Measurements from ENCODE around the gene ABLIM2. TPM values are rescaled to one million over a fixed set of nuclear protein-coding genes. Genes with fewer than 3 reads are reported as not detected.

Gene ABLIM2
- total RNA-seq, 2 donors from 2014 or later, result 6.0 to 20.8 TPM

- no peak for ATAC-seq
- whole genome bisulfite sequencing, 2 donors, result 87 to 89% methylated on average over 3 to 8 of the region's 8 CpGs
- TF ChIP-seq, protein P1, sequence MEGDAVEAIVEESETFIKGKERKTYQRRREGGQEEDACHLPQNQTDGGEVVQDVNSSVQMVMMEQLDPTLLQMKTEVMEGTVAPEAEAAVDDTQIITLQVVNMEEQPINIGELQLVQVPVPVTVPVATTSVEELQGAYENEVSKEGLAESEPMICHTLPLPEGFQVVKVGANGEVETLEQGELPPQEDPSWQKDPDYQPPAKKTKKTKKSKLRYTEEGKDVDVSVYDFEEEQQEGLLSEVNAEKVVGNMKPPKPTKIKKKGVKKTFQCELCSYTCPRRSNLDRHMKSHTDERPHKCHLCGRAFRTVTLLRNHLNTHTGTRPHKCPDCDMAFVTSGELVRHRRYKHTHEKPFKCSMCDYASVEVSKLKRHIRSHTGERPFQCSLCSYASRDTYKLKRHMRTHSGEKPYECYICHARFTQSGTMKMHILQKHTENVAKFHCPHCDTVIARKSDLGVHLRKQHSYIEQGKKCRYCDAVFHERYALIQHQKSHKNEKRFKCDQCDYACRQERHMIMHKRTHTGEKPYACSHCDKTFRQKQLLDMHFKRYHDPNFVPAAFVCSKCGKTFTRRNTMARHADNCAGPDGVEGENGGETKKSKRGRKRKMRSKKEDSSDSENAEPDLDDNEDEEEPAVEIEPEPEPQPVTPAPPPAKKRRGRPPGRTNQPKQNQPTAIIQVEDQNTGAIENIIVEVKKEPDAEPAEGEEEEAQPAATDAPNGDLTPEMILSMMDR (IDR thresholded peaks at IDR 0.05), result no peak
- TF ChIP-seq POLR2A (IDR thresholded peaks at IDR 0.05), result no peak
- Histone ChIP-seq H3K27me3 (no peaks in the 10 kb centered on the region), H3K27ac (no peak overlapping the region), H3K4me3 (no peak overlapping the region), H3K4me1 (no peaks in the 10 kb centered on the region), H3K9me3 (no peaks in the 10 kb centered on the region), H3K36me3 (replicated peaks in 1 of 2; ENCODE audit: insufficient read depth in 1 of 2, low read depth in 2 of 2) (no peaks in the 10 kb centered on the region)
- no peak for DNase-seq
- intact Hi-C loops (cut with DNase I), result no loop called here
These were observed 60.8 kb downstream of the ABLIM2 start for GRCh38 chr4:8097721-8098345.

- no peak for ATAC-seq
- intact Hi-C loops (cut with DNase I), result no loop called here
- H3K36me3 ChIP-seq (replicated peaks in 1 of 2; ENCODE audit: insufficient read depth in 1 of 2, low read depth in 2 of 2), result no peaks in the 10 kb centered on the region
- no peaks in the 10 kb centered on the region for H3K4me1 ChIP-seq
- no peaks in the 10 kb centered on the region for H3K27me3 ChIP-seq
- TF ChIP-seq, protein P1 (IDR thresholded peaks at IDR 0.05), result no peak
- no peak for TF ChIP-seq POLR2A (IDR thresholded peaks at IDR 0.05)
- H3K4me3 ChIP-seq, result no peak overlapping the region
- WGBS, 2 donors, result 93 to 97% methylated on average over 18 to 23 of the region's 23 CpGs
- DNase-seq, result no peak
- H3K9me3 ChIP-seq, result no peaks in the 10 kb centered on the region
- H3K27ac ChIP-seq, result no peak overlapping the region
These were observed 61.5 kb downstream of the ABLIM2 start for GRCh38 chr4:8097141-8097541.

GRCh38 chr4:8096690-8097061 lies 61.9 kb downstream of the ABLIM2 start:
- H3K27me3 ChIP-seq, result no peaks in the 10 kb centered on the region
- no peaks in the 10 kb centered on the region for H3K4me1 ChIP-seq
- no peaks in the 10 kb centered on the region for H3K9me3 ChIP-seq
- no peaks in the 10 kb centered on the region for H3K36me3 ChIP-seq (replicated peaks in 1 of 2; ENCODE audit: insufficient read depth in 1 of 2, low read depth in 2 of 2)
- TF ChIP-seq, protein P1 (IDR thresholded peaks at IDR 0.05), result no peak
- no peak for TF ChIP-seq POLR2A (IDR thresholded peaks at IDR 0.05)
- no peak for DNase-seq
- H3K27ac ChIP-seq, result no peak overlapping the region
- intact Hi-C loops (cut with DNase I), result no loop called here
- 88 to 92% methylated on average over 8 to 12 of the region's 12 CpGs for WGBS, 2 donors
- no peak for ATAC-seq
- H3K4me3 ChIP-seq, result no peak overlapping the region

- Histone ChIP-seq H3K9me3 (no peaks in the 10 kb centered on the region), H3K4me3 (no peak overlapping the region), H3K36me3 (replicated peaks in 1 of 2; ENCODE audit: insufficient read depth in 1 of 2, low read depth in 2 of 2) (no peaks in the 10 kb centered on the region), H3K4me1 (no peaks in the 10 kb centered on the region), H3K27ac (no peak overlapping the region), H3K27me3 (no peaks in the 10 kb centered on the region)
- 86 to 91% methylated on average over 21 of the region's 21 CpGs for WGBS, 2 donors
- ATAC-seq (no peak), DNase-seq (no peak)
- intact Hi-C loops (cut with DNase I), result no loop called here
- no peak for TF ChIP-seq POLR2A (IDR thresholded peaks at IDR 0.05)
- TF ChIP-seq, protein P1 (IDR thresholded peaks at IDR 0.05), result no peak
These were observed 62.5 kb downstream of the ABLIM2 start for GRCh38 chr4:8095956-8096689.

All from body of pancreas (tissue), 4 donors.